GM21786 (cell line): ENCODE results near the gene SLC12A6.
"Not testable (repeated sequence)": the region's sequence is repeated elsewhere in the genome, so short reads cannot be mapped to it uniquely, and the experiment has no call there.

Experiments used
- ATAC-seq: cut with Tn5 transposase; IDR thresholded peaks from one replicate; pipeline ENCODE4 v1.9.1; 2021; ENCODE audit not compliant: unreplicated experiment

SLC12A6 gene

DNA sequence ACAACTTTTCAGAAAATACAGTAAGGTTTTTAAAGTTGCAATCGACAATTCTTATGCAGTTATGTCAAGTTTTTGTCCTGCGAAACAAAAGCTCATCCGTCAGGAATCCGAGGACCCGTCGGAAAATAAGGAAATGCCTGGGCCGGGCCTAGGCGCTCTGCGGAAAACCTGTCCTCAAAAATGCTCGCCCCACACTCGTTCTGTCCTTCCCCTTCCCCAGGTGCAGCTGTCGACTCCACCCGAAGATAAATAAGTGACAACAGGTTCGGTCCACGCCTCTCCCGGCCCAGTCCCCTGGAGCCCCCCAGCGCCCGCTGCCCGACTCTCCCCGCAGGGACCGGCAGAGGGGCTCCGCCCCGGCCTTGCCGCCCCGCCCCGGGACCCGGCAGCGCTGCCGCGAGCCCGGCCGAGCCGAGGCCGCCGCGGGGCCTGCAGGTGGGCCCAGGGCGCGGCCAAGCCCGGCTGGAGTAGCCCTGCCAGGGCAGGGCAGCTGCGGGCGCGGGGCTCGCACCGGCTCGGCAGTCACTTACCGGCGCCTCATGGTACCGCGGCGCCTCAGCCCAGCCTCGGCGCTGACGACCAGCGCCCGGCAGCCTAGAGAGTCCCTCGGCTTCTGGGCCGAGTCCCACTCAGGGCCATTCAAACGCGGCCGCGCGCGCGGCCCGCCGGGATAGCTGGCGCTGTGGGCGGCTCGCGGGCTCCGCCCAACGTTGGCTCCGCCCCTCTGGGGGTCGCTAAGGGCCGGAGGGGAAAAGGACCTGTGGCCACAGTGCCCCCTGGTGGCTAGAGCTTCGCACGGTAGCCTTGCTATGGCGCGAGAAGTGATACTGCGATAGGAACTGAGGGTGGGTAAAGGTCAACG, 127.9 kb downstream of the SLC12A6 start, which contains the start of gene KATNBL1:
Gene KATNBL1, minus strand, starts transcription at position 676 of the 862 bp plus-strand sequence. CDS start 46,420 bp downstream, outside the sequence.
- ATAC-seq, result peak; percentile 75

- ATAC-seq, result no peak
These were observed 131.6 kb downstream of the SLC12A6 start for GRCh38 chr15:34206011-34206410.

DNA sequence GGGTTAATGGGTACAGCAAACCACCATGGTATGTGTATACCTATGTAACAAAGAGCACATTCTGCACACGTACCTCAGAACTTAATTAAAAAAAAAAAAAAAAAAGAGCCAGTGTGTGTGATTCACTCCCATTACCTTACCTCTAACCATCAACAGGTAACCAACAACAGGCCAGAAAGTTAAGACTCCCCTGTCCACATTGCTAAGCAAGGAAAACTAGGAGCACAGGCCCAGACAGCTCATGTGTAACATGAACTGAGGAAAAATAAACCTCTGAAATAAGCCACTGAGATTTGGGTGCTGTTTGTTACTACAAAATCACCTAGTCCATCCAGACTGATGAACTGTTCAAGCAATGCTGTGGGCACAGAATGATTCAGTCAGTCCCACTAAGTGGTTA, 133.6 kb downstream of the SLC12A6 start:
- ATAC-seq, result no peak

DNA sequence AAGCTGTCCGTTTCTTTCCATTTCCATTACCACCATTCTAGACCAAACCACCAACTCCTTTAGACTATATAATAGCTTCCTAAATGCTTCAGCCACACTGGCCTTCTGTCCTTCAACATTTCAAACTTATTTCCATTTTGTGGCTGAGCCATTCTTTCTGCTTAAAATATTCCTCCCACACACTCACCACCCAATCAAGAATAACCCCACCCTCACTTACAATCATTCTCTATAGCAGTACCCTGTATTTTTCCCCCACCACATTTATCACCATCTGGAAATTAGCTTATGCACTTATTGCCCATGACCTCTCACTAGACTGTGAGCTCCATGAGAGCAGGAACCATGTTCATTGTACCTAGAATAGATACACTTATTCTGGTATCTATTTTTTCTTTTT, 134.3 kb downstream of the SLC12A6 start:
- no peak for ATAC-seq

DNA sequence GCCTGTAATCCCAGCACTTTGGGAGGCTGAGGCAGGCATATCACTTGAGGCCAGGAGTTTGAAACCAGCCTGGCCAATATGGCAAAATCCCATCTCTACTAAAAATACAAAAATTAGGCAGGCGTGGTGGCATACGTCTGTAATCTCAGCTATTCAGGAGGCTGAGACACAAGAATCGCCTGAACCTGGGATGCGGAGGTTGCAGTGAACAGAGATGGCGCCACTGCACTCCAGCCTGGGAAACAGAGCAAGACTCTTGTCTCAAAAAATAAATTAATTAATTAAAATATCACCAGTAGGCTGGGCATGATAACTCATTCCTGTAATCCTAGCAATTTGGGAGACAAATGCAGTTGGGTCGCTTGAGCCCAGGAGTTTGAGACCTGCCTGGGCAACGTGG, 144.3 kb downstream of the SLC12A6 start:
- ATAC-seq, result not testable (repeated sequence)

- no peak for ATAC-seq
These were observed 148.9 kb downstream of the SLC12A6 start for GRCh38 chr15:34188711-34189110.

- no peak for ATAC-seq
These were observed 151.9 kb downstream of the SLC12A6 start for GRCh38 chr15:34185666-34186065.

DNA sequence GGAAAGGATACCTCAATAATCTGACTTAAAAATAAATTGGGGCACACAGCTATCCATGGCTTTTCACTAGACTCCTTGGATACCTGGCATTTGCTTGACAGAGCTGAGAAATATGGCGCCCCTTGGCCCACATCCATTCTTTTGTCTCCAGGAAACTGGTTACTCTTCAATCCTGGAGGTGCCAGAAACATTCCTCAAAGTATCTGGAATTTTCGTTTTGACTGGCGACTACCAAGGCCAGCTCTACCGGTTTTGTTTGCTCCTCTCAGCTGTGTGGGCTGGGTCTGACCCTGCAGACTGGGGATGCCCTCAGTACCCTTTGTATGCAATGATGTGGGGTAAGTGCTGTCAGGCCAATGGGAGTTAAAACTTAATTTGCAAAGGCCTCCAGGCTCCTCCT, 154.6 kb downstream of the SLC12A6 start:
- ATAC-seq, result no peak
